COLO668 (cell line): Measurements from ENCODE around the gene RNF141.

Source experiments
- DNase-seq: peaks from one replicate; lab custom pipeline; 2025; ENCODE audit not compliant: unreplicated experiment; lab: John Stamatoyannopoulos, UW

RNF141 gene

GRCh38 chr11:10498426-10499250 is 42.3 kb downstream of the RNF141 start:
- DNase-seq: no peak

GRCh38 chr11:10498022-10498400 is 43.0 kb downstream of the RNF141 start:
- no peak for DNase-seq

DNA sequence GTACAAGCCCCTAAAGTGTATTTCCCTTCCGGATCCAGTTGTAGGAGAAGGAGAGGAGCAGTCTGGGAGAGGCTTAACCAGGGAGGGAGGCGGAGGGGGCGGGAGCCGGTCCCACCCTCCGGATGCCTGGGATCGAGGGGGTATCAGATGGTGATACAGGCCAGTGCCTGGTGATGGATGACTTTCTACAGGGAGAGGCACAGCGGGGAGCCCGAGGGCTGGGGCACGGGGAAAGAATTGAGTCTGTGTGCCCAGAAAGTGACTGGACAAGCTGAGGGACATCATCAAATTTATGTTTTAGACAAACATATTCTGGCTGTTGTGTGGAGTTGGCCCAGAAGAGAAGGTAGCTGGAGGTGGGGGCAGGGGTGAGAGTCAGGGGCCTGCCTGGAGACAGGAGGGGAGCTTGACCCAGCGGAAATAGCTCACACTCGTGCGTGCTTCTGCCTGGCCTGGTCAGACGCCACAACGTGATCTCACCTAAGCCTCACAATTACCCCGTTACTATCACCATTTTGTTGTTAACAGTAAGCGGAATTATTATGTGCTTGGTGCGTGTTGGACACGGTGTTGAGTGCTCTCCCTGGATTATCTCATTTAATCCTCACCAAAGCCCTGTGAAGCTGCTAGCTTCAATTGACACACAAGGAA is 43.5 kb downstream of the RNF141 start:
- DNase-seq: no peak

- DNase-seq: no peak
These were observed 44.6 kb downstream of the RNF141 start for GRCh38 chr11:10496296-10496936.

DNA sequence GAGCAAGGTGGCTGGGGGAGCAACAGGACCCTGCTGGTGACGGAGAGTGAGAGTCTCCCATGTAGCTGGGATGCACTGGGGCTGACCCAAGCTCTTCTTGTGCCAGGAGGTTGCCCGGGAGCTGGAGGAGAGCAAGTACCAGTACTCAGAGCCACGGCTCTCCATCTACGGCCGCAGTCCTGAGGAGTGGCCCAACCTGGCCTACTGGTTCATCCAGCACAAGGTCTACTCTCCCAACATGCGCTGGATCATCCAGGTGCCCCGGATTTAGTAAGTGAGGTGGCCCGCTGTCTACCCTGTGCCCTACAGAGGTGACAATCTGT is 45.6 kb downstream of the RNF141 start:
- DNase-seq: no peak

GRCh38 chr11:10494636-10495463 is 46.1 kb downstream of the RNF141 start:
- DNase-seq: no peak

DNA sequence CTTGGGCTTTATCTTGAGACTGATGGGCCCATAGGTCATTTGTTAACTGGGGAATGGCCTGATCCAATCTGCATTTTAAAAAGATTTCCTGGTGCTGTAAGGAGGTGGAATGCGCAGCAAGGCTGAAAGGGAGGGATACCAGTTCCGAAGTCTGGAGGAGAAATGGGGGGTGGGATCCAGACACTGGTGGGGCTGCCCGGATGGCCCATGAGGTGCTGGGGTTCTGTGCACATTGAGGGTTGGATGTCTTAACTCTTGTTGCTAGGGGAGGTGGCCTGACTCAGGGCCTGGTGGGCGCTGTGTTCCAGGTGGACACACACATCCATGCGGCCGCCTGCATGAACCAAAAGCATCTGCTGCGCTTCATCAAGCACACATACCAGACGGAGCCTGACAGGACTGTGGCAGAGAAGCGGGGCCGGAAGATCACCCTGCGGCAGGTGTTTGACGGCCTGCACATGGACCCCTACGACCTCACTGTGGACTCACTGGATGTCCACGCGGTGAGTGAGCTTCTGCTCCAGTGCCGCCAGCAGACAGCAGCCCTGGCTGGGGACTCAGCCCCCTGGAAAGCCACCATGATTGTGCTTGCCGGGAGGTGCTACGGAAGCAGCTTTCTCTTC is 47.8 kb downstream of the RNF141 start:
- no peak for DNase-seq

DNA sequence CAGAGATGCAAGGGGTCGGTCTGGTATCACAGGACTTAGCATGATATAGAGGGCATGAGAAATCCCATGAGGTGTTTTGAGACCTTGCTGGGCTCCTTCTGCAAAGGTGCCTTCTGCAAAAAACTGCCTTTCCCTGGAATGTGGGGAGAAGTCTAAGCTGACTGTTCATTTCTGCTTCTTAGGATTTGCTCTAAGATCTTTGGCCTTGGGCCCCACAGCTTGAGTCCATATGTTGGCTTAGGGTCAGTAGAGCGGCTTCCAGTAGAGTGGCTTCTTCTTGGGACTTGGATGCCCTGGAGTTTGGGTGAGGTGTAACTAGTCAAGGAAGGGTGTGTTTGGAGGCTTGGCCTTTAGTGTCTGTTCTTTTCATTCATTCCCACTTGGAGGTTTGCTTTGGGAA is 48.9 kb downstream of the RNF141 start:
- no peak for DNase-seq

- DNase-seq: no peak
These were observed 50.4 kb downstream of the RNF141 start for GRCh38 chr11:10490398-10491241.

DNA sequence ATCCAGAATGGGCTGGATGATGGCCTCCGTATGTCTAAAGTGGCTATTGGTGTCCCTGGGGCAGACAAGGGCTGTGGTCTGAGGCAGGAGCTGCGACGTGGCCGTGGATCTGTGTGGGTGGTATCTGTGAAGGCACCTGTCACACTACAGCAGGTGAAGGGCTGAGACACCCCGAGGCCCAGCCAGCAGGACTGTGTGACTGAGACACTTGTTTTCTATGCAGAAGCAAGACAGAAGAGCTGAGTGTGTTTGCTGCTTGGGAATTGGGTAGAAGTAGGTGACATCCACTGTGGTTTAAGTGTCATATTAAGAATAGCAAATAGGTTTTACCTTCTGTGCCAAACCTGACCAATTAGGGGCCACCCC is 51.0 kb downstream of the RNF141 start:
- no peak for DNase-seq

DNA sequence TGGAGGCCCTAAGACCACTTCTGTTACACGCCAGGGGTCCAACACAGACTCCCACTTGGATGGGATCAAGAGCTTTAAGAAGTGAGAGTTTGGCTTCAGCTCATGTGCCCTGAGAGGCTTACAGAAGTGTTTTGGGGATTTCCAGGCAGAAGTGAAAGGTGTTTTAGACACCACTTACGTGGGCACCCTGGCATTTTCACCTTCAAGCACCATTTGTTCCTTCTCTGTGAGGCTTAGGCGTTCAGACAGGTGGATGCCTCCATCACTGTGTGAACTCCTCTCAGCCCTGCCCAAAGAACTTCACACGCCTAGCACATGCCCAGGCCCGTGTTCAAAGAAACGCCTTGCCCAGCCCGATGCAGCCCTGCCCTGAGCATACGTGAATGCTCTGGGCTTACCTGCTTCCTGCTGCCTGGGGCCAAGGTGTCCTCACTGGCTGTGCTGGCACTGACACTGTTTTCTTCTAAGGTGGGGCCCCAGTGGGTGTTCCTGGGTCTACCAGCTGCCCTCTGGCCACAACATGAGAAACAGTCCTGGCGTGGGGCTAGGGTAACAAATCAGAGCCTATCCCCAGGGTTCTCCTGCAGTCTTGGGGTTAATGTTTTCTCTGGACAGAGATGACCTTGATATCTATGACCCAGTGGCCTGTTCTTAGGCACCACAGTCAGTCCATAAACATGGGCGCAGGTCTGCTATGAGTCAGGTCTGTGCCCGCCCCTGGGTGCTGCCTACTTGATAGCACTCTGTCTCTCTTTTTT is 51.9 kb downstream of the RNF141 start:
- DNase-seq: no peak

GRCh38 chr11:10488121-10488933 is 52.7 kb downstream of the RNF141 start:
- no peak for DNase-seq

DNA sequence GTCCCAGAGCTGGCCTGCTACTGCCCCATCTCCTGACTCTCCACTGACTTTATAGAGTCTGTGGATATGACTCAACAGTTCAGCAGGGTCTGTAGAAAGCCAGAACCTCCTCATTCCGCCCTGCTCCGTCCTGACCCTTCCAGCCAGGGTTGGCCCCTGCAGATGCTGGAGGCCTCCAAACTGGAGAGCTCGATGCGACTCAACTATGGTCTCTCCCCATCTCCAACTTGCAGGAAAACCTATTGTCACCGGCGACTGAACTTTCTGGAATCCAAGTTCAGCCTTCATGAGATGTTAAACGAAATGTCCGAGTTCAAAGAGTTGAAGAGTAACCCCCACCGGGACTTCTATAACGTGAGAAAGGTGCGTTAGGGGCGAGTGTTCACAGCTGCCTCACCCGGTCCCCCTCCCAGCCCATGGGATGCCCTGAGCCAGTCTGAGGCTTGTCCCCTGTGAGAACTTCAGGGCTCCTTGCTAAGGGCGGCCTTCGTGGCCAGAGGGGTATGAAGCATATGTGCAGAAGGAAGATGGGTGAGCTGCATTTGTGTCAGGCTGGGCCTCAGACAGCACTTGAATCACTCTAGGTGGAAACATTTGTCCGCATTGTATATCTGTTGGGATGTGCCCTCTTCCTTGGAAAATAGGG is 53.9 kb downstream of the RNF141 start:
- DNase-seq: no peak

DNA sequence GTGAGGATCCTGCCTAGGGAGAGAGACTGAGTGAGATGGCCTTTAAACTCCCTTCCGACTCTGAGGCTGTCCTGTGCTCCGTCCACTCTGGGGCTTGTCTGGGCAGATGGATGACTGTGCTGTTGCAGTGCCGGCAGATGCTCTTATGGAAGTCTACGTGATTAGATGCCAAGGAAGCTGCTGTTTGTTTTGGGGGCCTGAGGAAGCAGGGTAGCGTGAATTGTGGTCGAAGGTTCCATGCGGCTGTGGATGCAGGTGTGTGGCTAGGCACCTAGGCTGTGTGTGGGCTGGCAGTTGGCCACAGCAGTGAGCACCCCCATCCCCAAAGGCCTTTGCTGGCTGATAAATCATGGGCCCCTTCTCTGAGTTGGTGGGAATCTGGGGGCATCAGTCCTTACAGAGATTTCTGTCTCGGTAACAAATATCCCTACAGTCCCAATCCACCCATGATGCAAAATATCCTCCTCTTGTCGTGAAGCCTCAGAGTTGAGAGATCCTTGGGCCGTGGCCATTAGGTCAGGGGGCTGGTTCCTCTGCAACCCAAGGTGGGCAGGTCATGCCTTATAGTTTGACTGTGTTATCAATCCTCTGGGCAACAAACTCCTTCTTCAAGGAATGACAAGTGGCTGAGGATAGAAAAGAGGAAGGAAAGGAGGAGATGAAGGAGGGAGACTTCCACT is 54.7 kb downstream of the RNF141 start:
- no peak for DNase-seq

DNA sequence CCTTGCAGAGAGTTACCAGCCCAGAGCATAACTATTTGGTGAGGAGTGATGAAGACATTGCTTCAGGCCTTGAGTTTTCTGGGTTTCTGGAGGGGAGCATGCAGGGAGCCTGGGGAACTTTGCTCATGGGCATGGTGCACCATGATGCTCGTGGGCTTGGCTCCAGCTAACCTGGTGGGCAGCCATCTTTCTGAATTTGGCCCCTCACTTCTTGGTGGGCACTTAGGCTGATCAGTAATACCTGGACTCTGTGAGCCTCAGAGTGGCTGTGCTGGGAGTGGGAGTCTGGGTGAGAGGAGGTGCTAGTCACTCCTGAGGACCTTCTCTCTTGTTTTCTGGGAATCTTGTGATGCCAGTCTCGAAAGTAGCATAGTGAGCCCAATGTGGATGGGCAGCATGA is 55.3 kb downstream of the RNF141 start:
- no peak for DNase-seq

DNA sequence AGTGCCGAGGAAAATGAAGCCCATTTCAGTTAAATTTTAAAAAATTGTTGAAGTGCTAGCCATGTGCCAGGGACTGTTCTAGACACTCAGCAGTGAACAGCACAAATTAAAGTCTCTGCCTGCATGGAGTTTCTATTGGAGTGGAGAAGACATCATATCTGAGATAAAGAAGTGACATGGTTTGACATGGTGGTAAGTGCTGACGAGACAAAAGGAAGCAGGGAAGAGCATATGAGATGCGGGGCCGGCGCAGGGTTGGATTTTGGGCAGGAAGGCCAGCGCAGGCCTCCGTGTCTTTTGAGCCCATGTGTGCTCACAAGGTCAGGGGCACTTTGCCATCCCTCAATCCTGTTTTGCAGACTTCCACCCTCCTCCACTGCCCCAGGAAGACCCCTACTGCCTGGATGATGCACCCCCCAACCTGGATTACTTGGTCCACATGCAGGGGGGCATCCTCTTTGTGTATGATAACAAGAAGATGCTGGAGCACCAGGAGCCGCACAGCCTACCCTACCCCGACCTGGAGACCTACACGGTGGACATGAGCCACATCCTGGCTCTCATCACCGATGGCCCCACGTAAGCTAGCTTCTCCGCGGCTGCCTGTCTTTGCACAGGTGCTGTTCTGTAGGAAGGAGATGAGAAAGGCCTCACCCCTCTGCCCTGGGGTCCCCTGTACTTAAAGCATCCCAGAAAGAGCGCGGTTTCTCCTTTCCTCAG is 56.4 kb downstream of the RNF141 start:
- no peak for DNase-seq

GRCh38 chr11:10483584-10483983 is 57.4 kb downstream of the RNF141 start:
- DNase-seq: no peak
